Upper lobe of left lung (tissue), 6 donors: ENCODE results near the gene NR3C1. TPM values are rescaled to one million over a fixed set of nuclear protein-coding genes. Genes with fewer than 3 reads are reported as not detected.

ENCODE experiments used
- ATAC-seq, 2 donors: fragments of 200-7000 bp; cut with Tn5 transposase; one replicate each; pipeline ENCODE4 v1.9.1; 2022; ENCODE audit warnings: mild to moderate bottlenecking in 2 of 2, moderate library complexity in 2 of 2; ENCODE audit not compliant: low FRiP score in 2 of 2
- DNase-seq, 2 donors: peaks; one replicate each; pipeline ENCODE4 v3.0.0-alpha.2; 2019 to 2020
- H3K27ac ChIP-seq, 4 donors: fragments of 200-600 bp; sonication (generic); one replicate each; pipeline ENCODE4 v1.5.1; 2016 to 2019
- H3K27me3 ChIP-seq, 4 donors: fragments of 200-600 bp; sonication (generic); one replicate each; pipeline ENCODE4 v1.5.1; 2017 to 2019
- H3K36me3 ChIP-seq, 4 donors: fragments of 200-600 bp; sonication (generic); one replicate each; pipeline ENCODE4 v1.5.1; 2016 to 2019
- H3K4me1 ChIP-seq, 4 donors: fragments of 200-600 bp; sonication (generic); one replicate each; pipeline ENCODE4 v1.5.1; 2018 to 2019
- H3K4me3 ChIP-seq, 4 donors: fragments of 200-600 bp; sonication (generic); one replicate each; pipeline ENCODE4 v1.5.1; 2017 to 2019; ENCODE audit warnings: mild to moderate bottlenecking in 2 of 4, moderate library complexity in 1 of 4
- H3K9me3 ChIP-seq, 4 donors: fragments of 200-600 bp; sonication (generic); one replicate each; pipeline ENCODE4 v1.5.1; 2018 to 2019
- EP300 ChIP-seq, 4 donors: sonication (generic); formaldehyde crosslinking; IDR thresholded peaks; one replicate each; pipeline ENCODE4 v1.5.1; 2017; ENCODE audit warnings: antibody characterized with exemption in 4 of 4, control low read depth in 2 of 4
- POLR2A ChIP-seq, 4 donors: fragments of 450-650 bp; IDR thresholded peaks; one replicate each; pipeline ENCODE4 v1.5.1; 2016 to 2017; ENCODE audit warnings: antibody characterized with exemption in 4 of 4, mild to moderate bottlenecking in 2 of 4
- POLR2AphosphoS5 ChIP-seq, 2 donors: sonication (generic); formaldehyde crosslinking; IDR thresholded peaks; one replicate each; pipeline ENCODE4 v1.5.1; 2017; ENCODE audit warnings: antibody characterized with exemption in 2 of 2
- WGBS, 2 donors: methylation state at CpG; one replicate each; pipeline ENCODE4 v1.1.5; 2017 to 2018; 5-methylcytosine and 5-hydroxymethylcytosine counted together
- total RNA-seq, 6 donors: library from RNA; depleted of rRNA in 4 of 6; stranded (reverse); fragments of >200 nt in 4 of 6; gene quantifications; one replicate each; pipeline versions ENCODE4 v1.1.0 to v1.2.1, GENCODE V29; 2016 to 2021
- TF ChIP-seq, protein P1 (sequence below), 6 experiments: fragments of 450-650 bp in 4 of 6; fragments of 200-600 bp in 2 of 6; sonication (generic) in 2 of 6; IDR thresholded peaks; one replicate each; pipeline ENCODE4 v1.5.1; 2016 to 2019; ENCODE audit warnings: antibody characterized with exemption in 6 of 6
- donor health status: DM: no; HTN: no; CAD: no; lungs with moderate emphysema.
- donor health status: DM: no; HTN: yes; CAD: no; lungs with severe emphysema.

Gene NR3C1
- total RNA-seq, 6 donors from 2014 or later: 44.5 to 101 (median 72.7) TPM

DNA sequence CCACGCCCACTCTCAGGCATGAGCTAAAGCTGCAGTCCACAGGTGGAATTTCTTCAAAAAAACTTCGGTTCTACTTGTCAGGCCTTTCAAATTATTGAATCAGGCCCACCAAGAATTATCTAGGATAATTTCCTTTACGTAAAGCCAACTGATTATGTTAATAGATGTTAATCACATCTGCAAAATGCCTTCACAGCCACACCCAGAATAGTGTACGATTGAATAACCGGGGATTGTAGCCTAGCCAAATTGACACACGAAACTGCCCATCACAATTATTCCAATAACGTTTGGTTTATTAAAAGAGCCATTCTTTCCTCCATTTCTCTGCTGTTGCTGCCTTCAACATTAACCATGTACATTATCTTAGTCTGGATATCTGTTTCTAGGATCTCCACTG, 148.7 kb downstream of the NR3C1 start:
- 68 to 69% methylated on average over 7 of the region's 7 CpGs for WGBS, 2 donors
- TF ChIP-seq, protein P1, sequence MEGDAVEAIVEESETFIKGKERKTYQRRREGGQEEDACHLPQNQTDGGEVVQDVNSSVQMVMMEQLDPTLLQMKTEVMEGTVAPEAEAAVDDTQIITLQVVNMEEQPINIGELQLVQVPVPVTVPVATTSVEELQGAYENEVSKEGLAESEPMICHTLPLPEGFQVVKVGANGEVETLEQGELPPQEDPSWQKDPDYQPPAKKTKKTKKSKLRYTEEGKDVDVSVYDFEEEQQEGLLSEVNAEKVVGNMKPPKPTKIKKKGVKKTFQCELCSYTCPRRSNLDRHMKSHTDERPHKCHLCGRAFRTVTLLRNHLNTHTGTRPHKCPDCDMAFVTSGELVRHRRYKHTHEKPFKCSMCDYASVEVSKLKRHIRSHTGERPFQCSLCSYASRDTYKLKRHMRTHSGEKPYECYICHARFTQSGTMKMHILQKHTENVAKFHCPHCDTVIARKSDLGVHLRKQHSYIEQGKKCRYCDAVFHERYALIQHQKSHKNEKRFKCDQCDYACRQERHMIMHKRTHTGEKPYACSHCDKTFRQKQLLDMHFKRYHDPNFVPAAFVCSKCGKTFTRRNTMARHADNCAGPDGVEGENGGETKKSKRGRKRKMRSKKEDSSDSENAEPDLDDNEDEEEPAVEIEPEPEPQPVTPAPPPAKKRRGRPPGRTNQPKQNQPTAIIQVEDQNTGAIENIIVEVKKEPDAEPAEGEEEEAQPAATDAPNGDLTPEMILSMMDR (IDR thresholded peaks at IDR 0.05): no peak
- no peak for TF ChIP-seq POLR2A (IDR thresholded peaks at IDR 0.05)
- ATAC-seq (no peak), DNase-seq (no peak)
- H3K9me3 ChIP-seq: no peaks in the 10 kb centered on the region
- H3K27ac ChIP-seq: no peak overlapping the region
- H3K4me1 ChIP-seq: no peaks in the 10 kb centered on the region
- no peaks in the 10 kb centered on the region for H3K36me3 ChIP-seq
- H3K4me3 ChIP-seq: no peak overlapping the region
- H3K27me3 ChIP-seq: no peaks in the 10 kb centered on the region

DNA sequence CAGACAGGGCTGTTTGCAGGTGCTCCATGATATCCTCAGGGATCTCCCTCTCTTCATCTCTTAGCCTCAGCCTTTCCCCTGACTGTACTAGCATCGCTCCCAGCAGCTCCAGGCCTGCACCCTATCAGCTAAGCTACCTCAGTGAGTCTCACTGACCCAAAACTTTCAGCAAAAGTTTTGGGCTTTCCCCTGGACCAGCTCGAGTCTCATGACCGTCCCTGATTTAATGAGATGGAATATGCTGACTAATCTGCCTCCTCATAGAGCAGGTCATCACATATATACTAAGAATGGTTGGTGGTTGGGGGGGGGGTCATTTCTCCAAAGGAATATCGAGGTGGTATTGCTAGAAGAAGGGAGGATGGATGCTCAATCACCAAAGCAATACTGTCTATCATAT, 151.5 kb downstream of the NR3C1 start:
- H3K4me1 ChIP-seq: peaks cover 0 to 5% (median 0%) of the 10 kb centered on the region in 4 donors
- H3K9me3 ChIP-seq: no peaks in the 10 kb centered on the region
- TF ChIP-seq POLR2AphosphoS5 (IDR thresholded peaks at IDR 0.05): no peak
- TF ChIP-seq POLR2A (IDR thresholded peaks at IDR 0.05): no peak
- TF ChIP-seq EP300 (IDR thresholded peaks at IDR 0.05): no peak
- TF ChIP-seq, protein P1 (IDR thresholded peaks at IDR 0.05): no peak
- H3K27me3 ChIP-seq: no peaks in the 10 kb centered on the region
- no peaks in the 10 kb centered on the region for H3K36me3 ChIP-seq
- H3K4me3 ChIP-seq: no peak overlapping the region
- no peak overlapping the region for H3K27ac ChIP-seq
- DNase-seq (no peak), ATAC-seq (no peak)
- 89 to 96% methylated on average over 4 of the region's 4 CpGs for WGBS, 2 donors

DNA sequence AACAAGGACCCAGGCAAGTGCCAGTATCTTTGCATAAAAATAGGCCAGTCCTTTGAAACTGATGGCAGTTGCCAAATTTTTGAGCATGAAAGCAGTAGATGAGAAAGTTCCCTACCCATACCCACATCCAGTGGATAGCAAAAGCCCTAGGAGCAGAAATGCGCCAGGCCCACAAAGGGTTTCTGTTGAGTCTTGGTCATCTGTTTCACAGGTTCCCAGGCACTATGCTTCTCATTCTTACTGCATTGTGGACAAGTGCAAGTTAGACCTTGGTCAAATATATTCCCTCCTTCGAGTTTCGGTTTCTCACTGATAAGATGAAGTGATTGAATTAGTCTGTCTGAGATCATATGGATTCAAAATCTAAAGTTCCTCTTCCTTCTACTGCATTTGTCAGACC, 152.3 kb downstream of the NR3C1 start:
- H3K4me3 ChIP-seq: no peak overlapping the region
- H3K27me3 ChIP-seq: no peaks in the 10 kb centered on the region
- DNase-seq: no peak
- ATAC-seq: no peak
- H3K4me1 ChIP-seq: peaks cover 0 to 5% (median 0%) of the 10 kb centered on the region in 4 donors
- TF ChIP-seq EP300 (IDR thresholded peaks at IDR 0.05) (no peak), POLR2A (IDR thresholded peaks at IDR 0.05) (no peak)
- TF ChIP-seq, protein P1 (IDR thresholded peaks at IDR 0.05): no peak
- H3K9me3 ChIP-seq: no peaks in the 10 kb centered on the region
- no peak overlapping the region for H3K27ac ChIP-seq
- 83 to 91% methylated on average over 3 of the region's 3 CpGs for WGBS, 2 donors
- no peaks in the 10 kb centered on the region for H3K36me3 ChIP-seq

DNA sequence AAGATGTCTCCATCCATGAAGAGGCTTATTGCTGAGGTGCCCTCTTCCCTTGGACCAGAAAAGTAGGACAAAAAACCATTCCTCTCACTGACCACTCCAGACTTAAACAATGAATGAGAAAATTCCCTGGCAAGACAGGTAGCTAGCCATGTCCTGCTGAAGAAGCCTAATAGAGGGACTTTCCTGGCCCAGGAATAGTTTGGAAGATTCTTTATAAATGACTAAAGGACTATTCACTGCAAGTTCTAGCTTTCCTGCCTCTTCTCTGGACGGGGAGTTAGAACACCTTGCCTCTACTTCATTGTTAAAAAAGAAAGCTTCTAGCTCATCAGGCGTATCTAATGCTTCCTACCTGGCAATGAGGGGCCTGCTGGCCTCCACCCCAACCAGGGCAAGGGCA, 153.6 kb downstream of the NR3C1 start:
- H3K4me1 ChIP-seq: peaks cover 0 to 5% (median 0%) of the 10 kb centered on the region in 4 donors
- ATAC-seq (no peak), DNase-seq (no peak)
- H3K9me3 ChIP-seq: no peaks in the 10 kb centered on the region
- H3K27ac ChIP-seq: no peak overlapping the region
- H3K4me3 ChIP-seq: no peak overlapping the region
- no peaks in the 10 kb centered on the region for H3K36me3 ChIP-seq
- WGBS, 2 donors: 94 to 95% methylated on average over 2 of the region's 2 CpGs
- H3K27me3 ChIP-seq: no peaks in the 10 kb centered on the region
- TF ChIP-seq POLR2A (IDR thresholded peaks at IDR 0.05): no peak
- no peak for TF ChIP-seq EP300 (IDR thresholded peaks at IDR 0.05)
- TF ChIP-seq, protein P1 (IDR thresholded peaks at IDR 0.05): no peak

DNA sequence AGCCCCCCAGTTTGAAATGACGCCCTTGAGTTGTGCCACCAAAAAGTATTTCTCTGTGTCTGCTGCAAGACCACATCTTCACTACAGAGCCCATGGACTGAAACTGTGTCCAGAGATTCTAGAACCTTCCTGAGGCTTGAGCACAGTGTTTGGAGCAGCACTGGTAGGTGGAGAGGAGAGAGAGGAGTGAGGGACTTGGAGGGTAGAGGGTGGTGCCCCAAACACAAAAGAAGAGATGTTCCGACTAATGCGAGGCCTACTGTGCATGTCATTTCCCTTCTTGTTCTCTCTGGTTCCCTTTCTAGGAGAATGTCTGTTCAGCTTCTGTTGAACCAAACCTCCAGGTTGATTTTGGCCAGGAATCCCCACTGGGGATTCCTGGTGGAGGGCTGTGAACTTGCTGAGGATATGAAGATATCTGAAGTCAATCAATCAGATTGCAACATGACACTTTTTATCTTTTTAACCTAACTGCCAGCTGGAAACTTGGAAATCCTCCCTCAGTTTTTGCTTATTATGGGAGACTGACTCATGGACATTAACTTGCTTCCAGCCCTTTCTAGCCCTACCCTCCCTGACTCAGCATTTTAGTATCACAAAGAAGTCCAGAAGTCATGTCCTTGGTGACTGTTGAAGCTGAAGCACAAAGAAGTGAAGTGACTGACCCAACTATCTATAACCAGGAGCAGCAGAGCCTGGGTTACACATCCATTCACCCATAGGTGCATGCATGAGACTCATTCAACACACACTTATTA, 154.5 kb downstream of the NR3C1 start:
- ATAC-seq: peak in 1 of 2 donors; percentile 58
- no peak overlapping the region for H3K27ac ChIP-seq
- TF ChIP-seq POLR2A (IDR thresholded peaks at IDR 0.05) (no peak), POLR2AphosphoS5 (IDR thresholded peaks at IDR 0.05) (no peak), EP300 (IDR thresholded peaks at IDR 0.05) (no peak)
- TF ChIP-seq, protein P1 (IDR thresholded peaks at IDR 0.05): no peak
- DNase-seq: no peak
- peaks cover 0 to 5% (median 0%) of the 10 kb centered on the region in 4 donors for H3K4me1 ChIP-seq
- WGBS, 2 donors: 89 to 96% methylated on average over 3 of the region's 3 CpGs
- no peak overlapping the region for H3K4me3 ChIP-seq
- H3K9me3 ChIP-seq: no peaks in the 10 kb centered on the region
- no peaks in the 10 kb centered on the region for H3K27me3 ChIP-seq
- no peaks in the 10 kb centered on the region for H3K36me3 ChIP-seq
